HG03097 (cell line): Measurements from ENCODE around the gene TNFRSF18.
"Not testable (repeated sequence)": the region's sequence is repeated elsewhere in the genome, so short reads cannot be mapped to it uniquely, and the experiment has no call there.

Experiments used
- ATAC-seq: cut with Tn5 transposase; IDR thresholded peaks from one replicate; pipeline ENCODE4 v1.9.1; 2021; ENCODE audit not compliant: unreplicated experiment, low FRiP score

The TNFRSF18 gene

DNA sequence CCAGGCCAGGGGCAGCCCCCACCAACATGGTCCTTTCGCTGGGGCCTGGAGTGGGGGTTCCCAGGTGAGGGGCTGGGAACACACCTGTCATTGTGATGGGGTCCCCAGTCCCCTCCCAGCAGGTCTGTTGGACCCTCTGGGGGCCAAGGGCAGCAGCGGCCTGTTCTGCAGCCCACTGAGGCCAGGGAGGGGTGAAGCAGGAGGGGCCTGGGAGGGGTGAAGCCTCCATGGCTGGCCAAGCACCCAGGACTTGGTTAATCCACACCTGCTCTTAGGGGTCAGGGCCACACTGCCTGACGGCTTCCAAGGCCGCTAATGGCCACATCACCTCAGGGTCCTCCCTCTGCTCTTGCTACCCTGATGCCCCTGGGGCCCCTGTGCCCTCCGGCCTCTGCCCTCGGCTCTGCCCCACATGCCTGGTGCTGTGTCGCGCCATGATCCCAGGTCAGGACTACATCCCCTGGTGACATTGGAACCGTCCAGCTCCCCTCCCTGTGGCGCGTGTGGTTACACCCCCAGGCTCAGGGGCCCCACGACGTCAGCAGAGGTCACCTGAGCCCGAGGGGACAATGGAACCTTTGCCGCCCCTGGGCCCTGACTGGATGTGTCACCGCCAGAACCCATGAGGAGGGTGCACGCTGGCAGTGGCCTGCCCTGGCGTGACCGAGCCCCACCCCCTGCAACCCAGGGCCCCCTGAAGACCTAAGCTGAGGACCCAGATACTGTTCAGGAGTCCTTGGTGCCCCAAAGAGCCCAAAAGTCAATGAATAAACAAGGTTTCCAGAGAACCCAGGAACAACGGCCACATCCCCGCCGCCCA, 7.0 kb downstream of the TNFRSF18 start:
- no peak for ATAC-seq

DNA sequence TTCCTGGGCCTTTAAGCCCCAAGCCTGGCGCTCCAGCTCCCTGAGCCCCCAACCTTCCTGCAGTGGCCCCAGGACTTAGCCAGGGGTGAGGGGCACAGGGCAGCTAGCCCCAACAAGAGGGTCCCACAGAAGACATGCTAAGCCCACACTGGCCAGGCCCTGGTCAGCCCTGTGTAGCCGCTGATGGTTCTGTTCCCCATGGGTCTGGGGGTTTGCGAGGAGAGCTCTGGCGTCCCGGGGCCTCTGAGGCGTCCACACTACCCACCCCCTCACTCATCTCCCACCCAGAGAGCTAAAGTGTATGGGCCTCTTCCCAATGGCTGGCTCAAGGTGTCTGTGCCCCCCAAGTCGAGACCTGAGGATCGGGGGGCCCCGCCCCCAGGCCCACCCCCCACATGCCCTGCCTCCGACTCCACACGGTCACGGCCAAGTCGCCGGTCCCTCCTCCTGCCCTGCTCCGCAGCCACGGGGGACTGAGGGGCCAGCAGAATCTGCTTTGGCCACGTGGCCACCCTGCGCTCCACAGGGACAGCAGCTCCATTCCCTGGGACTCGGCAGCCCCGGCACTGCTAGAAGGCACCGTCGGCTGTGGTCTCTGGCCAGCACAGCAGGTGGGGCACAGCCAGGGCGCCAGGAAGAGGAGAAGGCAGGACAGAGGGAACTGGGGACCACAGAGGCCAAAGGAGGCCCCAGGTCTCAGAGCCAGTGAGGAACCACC, 7.8 kb downstream of the TNFRSF18 start:
- no peak for ATAC-seq

- no peak for ATAC-seq
These were observed 8.6 kb downstream of the TNFRSF18 start for GRCh38 chr1:1197551-1198422.

GRCh38 chr1:1197188-1197500, 9.2 kb downstream of the TNFRSF18 start:
- no peak for ATAC-seq

- ATAC-seq: no peak
These were observed 9.8 kb downstream of the TNFRSF18 start for GRCh38 chr1:1196431-1197187.

DNA sequence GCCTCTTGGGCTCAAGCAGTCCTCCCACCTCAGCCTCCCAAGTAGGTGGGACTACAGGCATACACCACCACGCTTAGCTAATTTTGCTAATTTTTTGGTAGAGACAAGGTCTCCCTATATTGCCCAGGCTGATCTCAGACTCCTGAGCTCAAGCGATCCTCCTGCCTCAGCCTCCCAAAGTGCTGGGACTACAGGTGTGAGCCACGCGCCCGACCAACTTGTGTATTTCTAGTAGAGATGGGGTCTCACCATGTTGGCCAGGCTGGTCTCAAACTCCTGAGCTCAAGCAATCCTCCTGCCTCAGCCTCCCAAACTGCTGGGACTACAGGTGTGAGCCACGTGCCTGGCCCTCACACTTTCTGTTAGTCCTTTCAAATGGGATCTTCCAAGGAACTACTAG, 10.7 kb downstream of the TNFRSF18 start:
- ATAC-seq: not testable (repeated sequence)

- ATAC-seq: no peak
These were observed 11.7 kb downstream of the TNFRSF18 start for GRCh38 chr1:1194723-1195122.

GRCh38 chr1:1191734-1192133, 14.7 kb downstream of the TNFRSF18 start:
- ATAC-seq: no peak

DNA sequence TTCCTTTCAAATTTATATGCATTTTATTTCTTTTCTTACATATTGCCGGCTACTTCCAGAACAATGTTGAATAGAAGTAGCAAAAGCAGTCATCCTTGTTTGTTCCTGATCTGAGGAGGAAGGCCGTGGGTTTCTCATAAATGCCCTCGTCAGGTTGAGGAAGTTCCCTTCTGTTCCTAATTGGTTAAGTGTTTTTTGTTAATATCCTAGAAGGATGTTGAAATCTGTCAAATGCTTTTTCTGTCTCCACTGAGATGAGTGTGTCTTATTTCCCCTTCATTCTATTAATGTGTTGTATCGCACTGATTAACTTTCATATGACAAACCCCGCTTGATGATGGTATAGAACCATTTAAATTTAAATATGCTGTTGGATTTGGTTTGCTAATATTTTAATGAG, 17.3 kb downstream of the TNFRSF18 start:
- no peak for ATAC-seq

DNA sequence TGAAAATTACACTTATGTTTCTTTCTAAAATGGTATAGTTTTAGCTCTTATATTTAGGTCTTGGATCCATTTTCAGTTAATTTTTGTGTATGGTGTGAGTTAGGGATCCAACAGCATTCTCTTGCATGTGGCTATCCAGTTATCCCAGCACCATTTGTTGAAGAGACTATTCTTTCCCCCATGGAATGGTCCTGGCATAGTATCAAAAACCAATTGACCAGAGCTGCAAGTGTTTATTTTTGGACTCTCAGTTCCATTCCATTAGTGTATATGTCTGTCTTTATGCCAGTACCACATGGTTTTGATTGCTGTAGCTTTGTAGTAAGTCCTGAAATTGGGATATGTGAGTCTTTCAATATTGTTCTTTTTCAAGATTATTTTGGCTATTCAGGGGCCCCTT, 18.5 kb downstream of the TNFRSF18 start:
- no peak for ATAC-seq

DNA sequence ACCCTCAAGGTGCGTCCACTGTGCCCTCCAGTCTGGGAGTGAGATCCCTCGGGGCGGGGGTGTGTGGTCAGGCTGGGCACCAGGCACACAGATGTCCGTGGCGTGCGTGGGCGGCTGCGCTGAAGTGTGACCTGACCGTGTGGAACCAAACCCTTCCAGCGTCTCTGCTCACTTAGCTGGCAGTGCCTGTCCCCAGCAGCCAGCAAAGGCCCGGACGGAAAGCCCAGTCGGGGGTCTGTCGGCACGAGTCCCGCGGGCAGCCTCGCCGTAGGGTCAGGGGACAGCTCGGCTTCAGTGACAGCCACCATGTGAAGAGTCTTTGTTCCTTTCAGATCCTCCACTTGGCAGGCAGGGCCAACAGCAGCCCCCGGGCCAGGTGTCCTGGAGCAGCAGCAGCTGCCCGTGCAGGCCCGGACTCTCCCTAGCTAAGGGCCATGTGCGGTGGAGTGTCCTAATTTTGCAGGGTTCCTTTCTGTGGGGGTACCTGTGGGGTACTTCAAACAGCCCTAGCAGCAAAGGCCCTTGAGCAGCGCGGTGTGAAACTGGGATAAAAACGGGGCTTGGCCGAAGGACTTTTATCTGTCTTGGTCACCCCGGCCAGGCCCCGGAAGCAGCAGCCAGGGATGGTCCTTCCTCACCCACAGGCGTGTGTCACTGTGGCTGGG, 21.2 kb downstream of the TNFRSF18 start:
- no peak for ATAC-seq

GRCh38 chr1:1183833-1184775, 22.3 kb downstream of the TNFRSF18 start:
- no peak for ATAC-seq

GRCh38 chr1:1183221-1183747, 23.1 kb downstream of the TNFRSF18 start:
- ATAC-seq: no peak

- ATAC-seq: no peak
These were observed 23.7 kb downstream of the TNFRSF18 start for GRCh38 chr1:1182491-1183220.

- ATAC-seq: no peak
These were observed 24.4 kb downstream of the TNFRSF18 start for GRCh38 chr1:1181938-1182410.

DNA sequence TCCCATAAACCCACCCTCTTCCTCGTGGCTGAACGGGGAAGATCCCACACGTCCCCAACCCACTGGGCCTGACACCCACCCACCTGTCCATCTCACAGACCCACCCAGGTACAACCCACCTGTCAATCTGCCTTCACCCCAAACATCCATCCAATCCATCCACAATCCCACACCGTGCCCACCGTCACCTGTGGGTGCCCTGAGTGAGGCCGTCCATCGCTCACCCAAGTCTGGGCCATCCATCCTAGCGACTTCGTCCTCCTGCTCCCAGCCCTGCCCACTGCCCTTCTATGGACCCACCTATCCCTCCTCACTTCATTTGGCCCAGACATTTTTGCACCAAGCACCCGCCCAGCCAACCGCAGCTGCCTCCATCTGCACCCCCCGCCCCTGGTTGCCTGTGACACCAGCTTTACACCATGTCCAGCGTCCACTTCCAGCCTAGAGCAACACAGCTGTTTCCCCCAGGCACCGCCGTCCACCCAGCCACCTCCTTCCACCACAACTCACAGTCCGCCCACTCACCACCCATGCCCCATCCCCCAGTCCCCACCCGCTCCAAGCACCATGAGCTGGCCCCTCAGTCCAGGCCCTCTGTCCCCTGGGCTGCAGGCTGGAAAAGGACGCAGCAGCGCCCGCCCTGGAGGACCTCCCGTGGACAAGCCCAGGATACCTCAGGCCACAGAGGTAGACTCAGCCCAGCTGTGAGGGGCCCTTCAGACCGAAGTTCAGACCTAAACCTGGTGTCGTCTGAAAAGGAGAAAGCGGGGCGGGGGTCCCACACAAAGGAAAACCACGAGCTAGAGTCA, 25.1 kb downstream of the TNFRSF18 start:
- no peak for ATAC-seq
